Measurements from ENCODE around the gene ABI3. TPM values are rescaled to one million over a fixed set of nuclear protein-coding genes. Genes with fewer than 3 reads are reported as not detected.

ABI3 gene
- total RNA-seq, 2 donors from 2014 or later: 2.5 to 3.3 TPM

DNA sequence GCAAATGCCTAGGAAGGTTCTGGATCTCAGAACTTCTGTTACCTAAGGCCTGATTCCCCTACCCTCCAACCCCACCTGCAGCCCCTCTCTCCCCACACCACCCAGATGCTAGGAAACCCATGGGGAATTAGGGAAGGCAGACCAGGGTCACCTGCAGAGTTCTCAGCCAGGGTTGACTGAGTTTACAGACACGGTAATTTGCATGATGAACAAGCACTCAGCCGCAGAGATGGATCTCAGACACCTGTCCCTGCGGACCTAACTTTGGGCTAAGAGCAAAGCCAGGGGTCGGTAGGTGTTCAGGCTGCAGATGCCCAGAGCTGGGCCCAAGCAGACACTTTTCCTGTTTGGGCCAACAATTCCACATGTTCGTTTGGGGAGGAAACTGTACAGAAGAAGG is 2.9 kb downstream of the ABI3 start:
- Histone ChIP-seq H3K27me3 (no peaks in the 10 kb centered on the region), H3K4me1 (no peaks in the 10 kb centered on the region), H3K4me3 (no peak overlapping the region), H3K36me3 (no peaks in the 10 kb centered on the region), H3K9me3 (no peaks in the 10 kb centered on the region), H3K27ac (peak overlapping the region; percentile 4), H3K9ac (ENCODE audit: low read depth in 2 of 2, low read length in 2 of 2) (no peak overlapping the region)
- intact Hi-C loops (cut with DNase I): no loop called here
- DNase-seq: no peak
- TF ChIP-seq, protein P1, sequence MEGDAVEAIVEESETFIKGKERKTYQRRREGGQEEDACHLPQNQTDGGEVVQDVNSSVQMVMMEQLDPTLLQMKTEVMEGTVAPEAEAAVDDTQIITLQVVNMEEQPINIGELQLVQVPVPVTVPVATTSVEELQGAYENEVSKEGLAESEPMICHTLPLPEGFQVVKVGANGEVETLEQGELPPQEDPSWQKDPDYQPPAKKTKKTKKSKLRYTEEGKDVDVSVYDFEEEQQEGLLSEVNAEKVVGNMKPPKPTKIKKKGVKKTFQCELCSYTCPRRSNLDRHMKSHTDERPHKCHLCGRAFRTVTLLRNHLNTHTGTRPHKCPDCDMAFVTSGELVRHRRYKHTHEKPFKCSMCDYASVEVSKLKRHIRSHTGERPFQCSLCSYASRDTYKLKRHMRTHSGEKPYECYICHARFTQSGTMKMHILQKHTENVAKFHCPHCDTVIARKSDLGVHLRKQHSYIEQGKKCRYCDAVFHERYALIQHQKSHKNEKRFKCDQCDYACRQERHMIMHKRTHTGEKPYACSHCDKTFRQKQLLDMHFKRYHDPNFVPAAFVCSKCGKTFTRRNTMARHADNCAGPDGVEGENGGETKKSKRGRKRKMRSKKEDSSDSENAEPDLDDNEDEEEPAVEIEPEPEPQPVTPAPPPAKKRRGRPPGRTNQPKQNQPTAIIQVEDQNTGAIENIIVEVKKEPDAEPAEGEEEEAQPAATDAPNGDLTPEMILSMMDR (IDR thresholded peaks at IDR 0.05): no peak

DNA sequence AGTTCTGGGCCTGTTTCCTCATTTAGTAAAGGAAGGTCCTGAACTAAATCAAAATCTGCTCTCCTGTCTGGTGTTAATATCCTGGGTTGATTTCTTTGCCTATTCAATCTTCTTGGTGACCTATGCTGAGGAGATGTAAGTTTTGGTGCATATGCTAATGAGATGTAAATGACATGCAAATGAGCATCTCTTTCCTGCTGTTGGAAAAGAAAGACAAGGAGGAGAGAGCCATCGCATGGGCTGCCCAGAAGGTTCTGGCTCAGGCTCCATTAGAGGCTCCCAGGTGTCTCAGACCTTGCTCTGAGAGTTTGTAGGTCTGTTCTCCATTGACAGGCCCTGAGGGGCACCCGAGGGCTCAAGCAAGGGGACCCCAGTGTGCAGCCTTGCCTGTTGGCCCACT is 3.3 kb downstream of the ABI3 start:
- H3K4me1 ChIP-seq: no peaks in the 10 kb centered on the region
- no peak overlapping the region for H3K9ac ChIP-seq (ENCODE audit: low read depth in 2 of 2, low read length in 2 of 2)
- H3K36me3 ChIP-seq: no peaks in the 10 kb centered on the region
- H3K9me3 ChIP-seq: no peaks in the 10 kb centered on the region
- H3K27ac ChIP-seq: peak overlapping the region; percentile 4
- DNase-seq: no peak
- H3K27me3 ChIP-seq: no peaks in the 10 kb centered on the region
- intact Hi-C loops (cut with DNase I): no loop called here
- H3K4me3 ChIP-seq: no peak overlapping the region
- TF ChIP-seq, protein P1 (IDR thresholded peaks at IDR 0.05): no peak

DNA sequence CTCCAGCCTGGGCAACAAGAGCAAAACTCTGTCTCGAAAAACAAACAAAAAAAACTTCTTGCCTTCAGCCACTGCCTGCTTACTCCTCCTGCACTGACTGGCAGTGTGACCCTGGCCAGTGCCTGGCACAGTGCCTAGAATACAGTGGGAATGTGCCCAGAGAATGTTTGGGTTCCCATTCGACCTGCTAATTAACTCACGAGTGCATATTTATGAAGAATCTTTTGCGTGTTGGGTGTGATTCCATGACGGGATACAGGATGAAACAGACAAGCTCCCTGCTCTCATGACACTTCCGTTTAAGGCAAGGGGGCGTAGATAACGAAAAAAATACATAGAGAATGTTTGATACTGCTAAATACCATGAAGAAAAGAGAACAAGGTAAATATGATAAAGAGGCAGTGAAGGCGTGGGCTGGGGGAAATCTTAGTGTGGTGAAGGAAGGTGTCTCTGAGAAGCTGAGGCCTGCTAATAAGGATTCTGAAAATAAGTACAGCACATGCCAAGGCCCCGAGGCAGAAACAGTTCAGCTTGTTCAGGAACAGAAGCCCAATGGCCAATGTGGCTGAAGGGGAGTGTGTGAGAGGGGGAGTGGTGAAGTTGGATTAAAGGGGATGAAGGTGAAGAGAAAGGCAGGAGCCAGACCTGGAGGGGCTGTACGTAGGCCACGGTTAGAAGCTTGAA is 4.3 kb downstream of the ABI3 start:
- TF ChIP-seq, protein P1 (IDR thresholded peaks at IDR 0.05): no peak
- H3K27me3 ChIP-seq: no peaks in the 10 kb centered on the region
- peak overlapping the region; percentile 19 for H3K27ac ChIP-seq
- H3K36me3 ChIP-seq: no peaks in the 10 kb centered on the region
- H3K9me3 ChIP-seq: no peaks in the 10 kb centered on the region
- H3K9ac ChIP-seq (ENCODE audit: low read depth in 2 of 2, low read length in 2 of 2): no peak overlapping the region
- intact Hi-C loops (cut with DNase I): no loop called here
- H3K4me3 ChIP-seq: no peak overlapping the region
- H3K4me1 ChIP-seq: no peaks in the 10 kb centered on the region
- no peak for DNase-seq

DNA sequence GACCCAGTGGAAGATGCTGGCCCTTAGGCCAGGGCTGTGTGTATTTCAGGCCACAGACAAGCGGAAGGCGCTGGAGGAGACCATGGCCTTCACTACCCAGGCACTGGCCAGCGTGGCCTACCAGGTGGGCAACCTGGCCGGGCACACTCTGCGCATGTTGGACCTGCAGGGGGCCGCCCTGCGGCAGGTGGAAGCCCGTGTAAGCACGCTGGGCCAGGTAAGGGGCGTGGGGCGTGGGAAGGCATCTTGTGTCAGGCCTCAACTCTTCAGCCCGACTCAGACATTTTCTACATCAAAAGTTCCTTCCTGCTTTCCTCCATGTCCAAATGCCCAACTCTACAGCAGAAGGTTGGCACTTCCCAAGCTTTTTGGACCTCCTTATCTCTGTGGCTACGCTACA is 6.0 kb downstream of the ABI3 start:
- no peak for DNase-seq
- no peak overlapping the region for H3K4me3 ChIP-seq
- peak overlapping the region; percentile 35 to 49 for H3K9ac ChIP-seq (ENCODE audit: low read depth in 2 of 2, low read length in 2 of 2)
- TF ChIP-seq, protein P1 (IDR thresholded peaks at IDR 0.05): no peak
- peak overlapping the region; percentile 70 for H3K27ac ChIP-seq
- no peaks in the 10 kb centered on the region for H3K36me3 ChIP-seq
- no peaks in the 10 kb centered on the region for H3K4me1 ChIP-seq
- no peaks in the 10 kb centered on the region for H3K27me3 ChIP-seq
- no peaks in the 10 kb centered on the region for H3K9me3 ChIP-seq
- intact Hi-C loops (cut with DNase I): no loop called here

DNA sequence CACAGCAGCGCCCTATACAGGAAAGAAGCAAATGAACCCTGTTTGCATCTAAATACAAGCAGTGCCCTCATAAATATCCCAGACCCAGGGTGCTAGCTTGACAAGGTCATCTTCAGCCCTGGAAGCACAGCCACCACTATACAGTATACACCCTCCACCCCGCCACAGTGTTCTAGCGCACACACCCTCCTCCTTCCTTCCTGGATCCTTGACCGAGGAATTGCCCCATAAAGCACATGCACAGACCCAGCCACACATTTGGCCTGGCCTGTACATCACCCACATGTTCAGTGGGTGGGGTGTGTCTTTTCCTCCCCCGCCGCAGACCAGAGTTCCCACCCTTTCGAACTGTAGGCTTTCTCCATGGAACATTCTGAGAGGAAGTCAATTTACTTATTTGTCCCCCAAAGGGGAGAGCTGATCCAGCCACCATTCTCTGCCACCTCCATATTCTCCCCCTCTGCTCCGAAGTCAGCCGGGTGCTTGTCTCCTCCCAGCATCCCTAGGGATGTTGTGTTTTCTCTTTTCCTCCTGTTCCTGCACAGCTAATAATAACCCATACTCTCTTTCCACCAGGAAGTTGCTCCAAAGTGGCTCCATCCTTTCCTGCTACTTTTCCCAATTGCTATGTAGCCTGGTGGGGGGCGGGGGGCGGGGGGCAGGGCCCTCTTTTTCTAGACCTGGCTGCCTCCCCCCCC is 6.6 kb downstream of the ABI3 start:
- no peaks in the 10 kb centered on the region for H3K27me3 ChIP-seq
- TF ChIP-seq, protein P1 (IDR thresholded peaks at IDR 0.05): no peak
- no peaks in the 10 kb centered on the region for H3K36me3 ChIP-seq
- H3K4me1 ChIP-seq: no peaks in the 10 kb centered on the region
- DNase-seq: peak; percentile 77
- peak overlapping the region; percentile 70 for H3K27ac ChIP-seq
- H3K4me3 ChIP-seq: no peak overlapping the region
- intact Hi-C loops (cut with DNase I): no loop called here
- H3K9me3 ChIP-seq: no peaks in the 10 kb centered on the region
- no peak overlapping the region for H3K9ac ChIP-seq (ENCODE audit: low read depth in 2 of 2, low read length in 2 of 2)
